Colonic mucosa (tissue), 4 donors: ENCODE data around the gene CD79A. TPM values are rescaled to one million over a fixed set of nuclear protein-coding genes. Genes with fewer than 3 reads are reported as not detected.

Experiments used
- DNase-seq: peaks from one replicate; pipeline ENCODE4 v3.0.0-alpha.2; 2020
- H3K27ac ChIP-seq: fragments of 200-600 bp; one replicate; pipeline ENCODE4 v1.8.0; 2021
- H3K27me3 ChIP-seq: fragments of 200-600 bp; one replicate; pipeline ENCODE4 v1.8.0; 2021
- H3K36me3 ChIP-seq: fragments of 200-600 bp; one replicate; pipeline ENCODE4 v1.8.0; 2021
- H3K4me1 ChIP-seq: fragments of 200-600 bp; one replicate; pipeline ENCODE4 v1.8.0; 2021; ENCODE audit warnings: mild to moderate bottlenecking
- H3K4me3 ChIP-seq: fragments of 200-600 bp; one replicate; pipeline ENCODE4 v1.8.0; 2021
- H3K9ac ChIP-seq, 2 donors: one replicate each; pipeline ENCODE4 v1.7.0; 2013; ENCODE audit warnings: control low read depth in 2 of 2, low read depth in 2 of 2, low read length in 2 of 2
- H3K9me3 ChIP-seq: fragments of 200-600 bp; one replicate; pipeline ENCODE4 v1.8.0; 2021
- CTCF ChIP-seq: fragments of 200-600 bp; IDR thresholded peaks from one replicate; pipeline ENCODE4 v1.8.0; 2022; ENCODE audit warnings: antibody characterized with exemption, mild to moderate bottlenecking
- intact Hi-C: fragments of 100-400 bp; cut with DNase I; formaldehyde crosslinking; loops from one replicate; pipeline ENCODE4 v1.14.1; 2022
- total RNA-seq, 2 donors: library from RNA; stranded (reverse); fragmentation: NEBNext Ultra II Directional in 1 of 2; extraction: Animal tissue kit (Norgen Biotek cat#: 25700) in 1 of 2; gene quantifications; one replicate each; pipeline ENCODE4 v1.2.1, GENCODE V29; 2021
- donor health status: healthy.
- donor health status: DM: no; HTN: no; CAD: no.
- donor health status: DM: no; HTN: no; CAD: no.

CD79A gene
- total RNA-seq, result 1 to 10 TPM; 3.5 to 3.8 TPM

- intact Hi-C loops, result no loop called here
- Histone ChIP-seq H3K27me3 (no peaks in the 10 kb centered on the region), H3K9ac (peak within 1 kb of the TSS; percentile 40 to 60), H3K27ac (peak within 1 kb of the TSS; percentile 6), H3K4me1 (no peaks in the 10 kb centered on the region), H3K9me3 (no peaks in the 10 kb centered on the region), H3K4me3 (no peak within 1 kb of the TSS), H3K36me3 (no peaks in the 10 kb centered on the region)
- no peak for TF ChIP-seq CTCF
- DNase-seq, result no peak
Measured at GRCh38 chr19:41876847-41877832, at the start of gene CD79A. TSS of gene CD79A (plus strand) at chr19:41877279. CDS start at chr19:41877305, 26 bp downstream.

GRCh38 chr19:41837981-41838708 is 38.9 kb upstream of the CD79A start:
- TF ChIP-seq CTCF, result no peak
- H3K36me3 ChIP-seq, result no peaks in the 10 kb centered on the region
- H3K27me3 ChIP-seq, result no peaks in the 10 kb centered on the region
- intact Hi-C loops, result no loop called here
- H3K9ac ChIP-seq, result no peak overlapping the region
- no peak for DNase-seq
- no peaks in the 10 kb centered on the region for H3K9me3 ChIP-seq
- no peaks in the 10 kb centered on the region for H3K4me1 ChIP-seq
- no peak overlapping the region for H3K4me3 ChIP-seq
- no peak overlapping the region for H3K27ac ChIP-seq

GRCh38 chr19:41839211-41839610 is 37.9 kb upstream of the CD79A start:
- Histone ChIP-seq H3K9ac (no peak overlapping the region), H3K4me3 (no peak overlapping the region), H3K9me3 (no peaks in the 10 kb centered on the region), H3K4me1 (no peaks in the 10 kb centered on the region), H3K36me3 (no peaks in the 10 kb centered on the region), H3K27me3 (no peaks in the 10 kb centered on the region), H3K27ac (no peak overlapping the region)
- no peak for TF ChIP-seq CTCF
- no peak for DNase-seq
- intact Hi-C loops, result no loop called here

GRCh38 chr19:41843371-41843770 is 33.7 kb upstream of the CD79A start:
- intact Hi-C loops, result no loop called here
- no peak overlapping the region for H3K9ac ChIP-seq
- no peak for DNase-seq
- no peaks in the 10 kb centered on the region for H3K36me3 ChIP-seq
- no peak overlapping the region for H3K27ac ChIP-seq
- TF ChIP-seq CTCF, result no peak
- H3K4me3 ChIP-seq, result no peak overlapping the region
- no peaks in the 10 kb centered on the region for H3K9me3 ChIP-seq
- H3K4me1 ChIP-seq, result no peaks in the 10 kb centered on the region
- no peaks in the 10 kb centered on the region for H3K27me3 ChIP-seq

GRCh38 chr19:41844601-41845000 is 32.5 kb upstream of the CD79A start, which contains the start of gene LYPD4:
TSS of gene LYPD4 (minus strand) at chr19:41844683. CDS start at chr19:41839285, 5,398 bp downstream.
- Histone ChIP-seq H3K27me3 (no peaks in the 10 kb centered on the region), H3K27ac (no peak within 1 kb of the TSS), H3K9me3 (no peaks in the 10 kb centered on the region), H3K4me3 (no peak within 1 kb of the TSS), H3K9ac (no peak within 1 kb of the TSS), H3K36me3 (no peaks in the 10 kb centered on the region), H3K4me1 (no peaks in the 10 kb centered on the region)
- no peak for DNase-seq
- no peak for TF ChIP-seq CTCF
- intact Hi-C loops, result no loop called here
